ENCODE measurements around the gene DCUN1D1. TPM values are rescaled to one million over a fixed set of nuclear protein-coding genes. Genes with fewer than 3 reads are reported as not detected.

The DCUN1D1 gene
- total and polyA plus RNA-seq, 2 of the 8 experiments (the other 6 are each of a cell fraction or from before 2014, with no cell fraction given), result 6.8 to 70.3 TPM

GRCh38 chr3:182935803-182936202, 44.5 kb downstream of the DCUN1D1 start:
- CTCF ChIA-PET (ENCODE audit: partially characterized antibody), result interaction anchor here (0.9 to 1.2 kb wide), 3 partner anchors 10 to 34 kb away, joined by 3 to 6 read pairs (median 3); no protein-coding TSS in a partner anchor
- Histone ChIP-seq H3K9ac (replicated peaks in 1 of 4; ENCODE audit: extremely low read depth in 1 of 4, low read depth in 3 of 4, low read length in 3 of 4) (no peak overlapping the region), H3K18ac (ENCODE audit: extremely low read depth, low read length) (no peak overlapping the region), H2BK12ac (ENCODE audit: low read depth, low read length) (no peak overlapping the region), H3K4me3 (ENCODE audit: extremely low read depth in 1 of 4, insufficient read depth in 2 of 4, low read depth in 3 of 4, low read length in 4 of 4) (no peak overlapping the region), H3K79me2 (ENCODE audit: control insufficient read depth in 1 of 2, insufficient read depth in 2 of 2, low read length in 2 of 2) (no peaks in the 10 kb centered on the region), H3K79me1 (ENCODE audit: low read depth, low read length) (no peaks in the 10 kb centered on the region), H3K23ac (ENCODE audit: insufficient read length) (no peak overlapping the region), H2BK20ac (ENCODE audit: low read length) (no peak overlapping the region), H2BK15ac (ENCODE audit: low read length) (no peak overlapping the region), H3K23me2 (ENCODE audit: low read depth, low read length) (no peaks in the 10 kb centered on the region), H2BK120ac (replicated peaks; ENCODE audit: low read depth, low read length) (no peak overlapping the region), H3K4ac (replicated peaks; ENCODE audit: insufficient read length, low read depth, low read length) (no peak overlapping the region), H2BK5ac (ENCODE audit: low read depth, low read length) (no peak overlapping the region), H4K20me1 (replicated peaks in 1 of 2; ENCODE audit: control insufficient read depth in 1 of 2, insufficient read depth in 2 of 2, low read length in 2 of 2) (no peaks in the 10 kb centered on the region), H3K27me3 (replicated peaks in 1 of 4; ENCODE audit: control insufficient read depth in 3 of 4, extremely low read depth in 1 of 4, insufficient read depth in 3 of 4, low read length in 3 of 4) (no peaks in the 10 kb centered on the region), H4K91ac (replicated peaks; ENCODE audit: insufficient read length, low read length) (no peak overlapping the region), H4K5ac (ENCODE audit: insufficient read length, low read depth, low read length) (no peak overlapping the region), H4K8ac (ENCODE audit: extremely low read depth, insufficient read depth, low read length) (no peak overlapping the region), H2AFZ (ENCODE audit: low read length) (no peak overlapping the region), H3K4me1 (replicated peaks in 1 of 4; ENCODE audit: control insufficient read depth in 3 of 4, insufficient read depth in 4 of 4, low read length in 3 of 4) (peaks cover 0 to 4% (median under 1%) of the 10 kb centered on the region in 4 experiments; a peak in 2 of 7 replicates), H3K4me2 (ENCODE audit: insufficient read depth in 1 of 2, low read depth in 2 of 2, low read length in 2 of 2) (no peak overlapping the region), H3K56ac (replicated peaks; ENCODE audit: insufficient read length, low read depth, low read length) (no peak overlapping the region), H3K27ac (ENCODE audit: low read depth, low read length) (no peak overlapping the region), H3K9me3 (ENCODE audit: insufficient read depth in 2 of 2, low read depth in 1 of 2, low read length in 1 of 2) (no peaks in the 10 kb centered on the region), H3K36me3 (ENCODE audit: control insufficient read depth in 2 of 4, insufficient read depth in 4 of 4, low read length in 3 of 4) (no peaks in the 10 kb centered on the region; a peak in 1 of 8 replicates), H2AK5ac (ENCODE audit: low read depth, low read length) (no peak overlapping the region), H3K14ac (ENCODE audit: insufficient read length) (no peak overlapping the region)
- DNase-seq (ENCODE audit: low read depth in 1 of 2, low spot score in 2 of 2) (no peak), FAIRE-seq (no peak)
- TF ChIP-seq CTBP2 (IDR thresholded peaks at IDR 0.05; ENCODE audit: borderline replicate concordance, insufficient read depth, insufficient read length, low read length) (no peak), CTCF (IDR thresholded peaks at IDR 0.05; ENCODE audit: control extremely low read depth in 1 of 3, insufficient read depth in 1 of 3, low read depth in 1 of 3, low read length in 3 of 3) (no peak), BACH1 (IDR thresholded peaks at IDR 0.05; ENCODE audit: low read length) (no peak)
- WGBS, 2 experiments (ENCODE audit: extremely low coverage in 1 of 2, insufficient coverage in 1 of 2, insufficient read length in 1 of 2, insufficient replicate concordance in 2 of 2, low coverage in 1 of 2, low lambda C conversion rate in 2 of 2, missing lambda C conversion rate in 1 of 2), result 78% methylated on average over 3 of the region's 3 CpGs; no CpG with 5 or more reads in 1 of the 2 experiments
- POLR2A ChIA-PET (ENCODE audit: partially characterized antibody), result no interaction called here
